NCI-H2227 treated with DMSO at 0.1 percent for 48 hours (cell line): ENCODE measurements around the gene NKG7.

Experiments used
- DNase-seq: peaks from one replicate; lab custom pipeline; 2025; lab: John Stamatoyannopoulos, UW

NKG7 gene

DNA sequence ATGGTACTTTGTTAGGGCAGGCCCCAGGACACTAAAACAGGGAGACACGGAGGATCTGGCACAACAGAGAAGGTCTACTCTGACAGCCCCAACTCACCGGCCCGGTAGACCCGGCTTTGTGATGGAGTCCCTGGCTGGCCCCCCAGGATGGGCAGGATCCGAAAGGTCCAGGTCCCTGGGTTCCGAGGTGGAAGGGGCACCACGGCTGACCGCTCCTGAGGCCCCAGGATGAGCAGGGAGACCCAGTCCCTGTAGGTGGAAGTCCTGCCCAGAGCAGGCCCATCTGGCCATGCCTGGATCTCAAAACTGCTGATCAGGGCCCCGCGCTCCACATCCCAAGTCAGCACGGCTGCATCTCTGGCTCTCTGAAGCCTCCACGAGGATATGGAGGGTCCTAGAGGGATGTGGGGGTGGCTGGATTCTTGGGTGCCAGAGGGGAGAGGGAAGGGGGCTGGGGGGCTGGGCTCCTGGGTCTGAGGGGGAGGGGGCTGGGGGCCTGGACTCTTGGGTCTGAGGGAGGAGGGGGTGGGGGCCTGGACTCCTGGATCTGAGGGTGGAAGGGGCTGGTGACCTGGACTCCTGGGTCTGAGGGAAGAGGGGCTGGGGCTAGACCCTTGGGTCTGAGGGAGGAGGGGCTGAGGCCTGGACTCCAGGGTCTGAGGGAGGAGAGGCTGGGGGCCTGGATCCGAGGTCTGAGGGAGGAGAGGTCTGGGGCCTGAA, 35.2 kb downstream of the NKG7 start:
- DNase-seq = no peak

DNA sequence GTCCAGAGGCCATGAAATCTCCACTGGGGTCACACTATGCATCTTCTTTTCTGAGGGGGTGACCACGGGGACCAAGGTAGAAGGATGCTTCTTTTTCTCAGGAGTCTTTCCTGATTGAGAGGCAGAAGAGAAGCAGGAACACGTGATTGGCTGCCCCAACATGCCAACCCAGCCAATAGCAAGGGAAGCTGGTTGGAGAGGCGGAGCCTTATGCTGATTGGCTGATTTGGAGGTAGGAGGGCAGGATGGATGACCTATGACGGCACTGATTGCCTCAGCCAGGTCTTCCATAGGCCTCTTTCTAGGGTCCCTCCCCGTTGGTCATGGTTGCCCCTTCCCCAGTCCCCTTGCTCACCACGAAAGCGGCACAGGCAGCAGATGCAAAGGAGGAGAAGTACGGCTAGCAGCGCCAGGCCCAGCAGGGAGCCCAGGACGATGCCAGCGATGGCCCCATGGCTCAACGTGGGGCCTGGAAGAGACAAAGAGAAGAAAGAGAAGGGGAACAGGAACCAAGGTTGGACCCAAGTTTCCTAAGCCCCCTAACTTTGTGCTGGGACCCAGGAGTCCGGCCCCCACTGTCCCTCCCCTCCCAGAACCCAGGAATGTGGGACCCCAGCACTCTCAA, 38.5 kb downstream of the NKG7 start:
- no peak for DNase-seq

DNA sequence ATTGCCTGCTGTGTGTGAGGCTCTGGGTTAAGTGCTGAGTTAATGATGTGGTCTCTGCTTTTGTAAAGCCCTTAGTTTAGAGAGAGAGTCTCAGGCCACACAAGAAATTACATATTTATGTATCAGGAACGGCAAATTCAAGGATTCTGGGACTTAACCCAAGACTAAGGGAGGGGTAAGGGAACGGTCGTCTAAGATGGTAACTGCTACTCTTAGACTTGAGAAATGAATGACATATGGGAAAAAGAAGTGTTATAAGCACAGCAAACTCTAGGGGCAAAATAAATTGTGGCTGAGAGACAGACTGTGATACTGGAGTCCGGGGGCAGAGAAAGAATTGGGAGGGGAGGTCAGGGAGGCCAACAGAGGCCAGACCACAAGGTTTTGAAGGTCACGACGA, 40.7 kb downstream of the NKG7 start:
- DNase-seq = no peak

DNA sequence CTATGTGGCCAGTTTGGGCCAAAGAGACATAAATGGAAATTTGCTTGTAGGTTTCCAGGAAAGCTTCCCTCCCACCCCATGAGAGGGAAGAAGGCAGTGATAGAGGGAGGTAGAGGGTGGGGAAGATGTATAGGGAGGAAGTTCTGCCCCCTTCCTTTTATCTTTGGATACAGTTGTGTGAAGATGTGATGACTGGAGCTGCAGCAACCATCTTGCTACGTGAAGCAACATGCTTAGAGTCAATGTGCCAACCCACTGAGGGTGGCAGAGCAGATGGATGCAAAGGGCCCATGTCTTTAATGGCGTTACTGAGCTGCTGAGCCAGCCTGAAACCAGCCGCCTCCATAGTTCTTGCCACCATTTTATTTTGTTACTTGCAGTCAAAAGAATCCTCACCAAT, 41.3 kb downstream of the NKG7 start:
- DNase-seq = no peak

DNA sequence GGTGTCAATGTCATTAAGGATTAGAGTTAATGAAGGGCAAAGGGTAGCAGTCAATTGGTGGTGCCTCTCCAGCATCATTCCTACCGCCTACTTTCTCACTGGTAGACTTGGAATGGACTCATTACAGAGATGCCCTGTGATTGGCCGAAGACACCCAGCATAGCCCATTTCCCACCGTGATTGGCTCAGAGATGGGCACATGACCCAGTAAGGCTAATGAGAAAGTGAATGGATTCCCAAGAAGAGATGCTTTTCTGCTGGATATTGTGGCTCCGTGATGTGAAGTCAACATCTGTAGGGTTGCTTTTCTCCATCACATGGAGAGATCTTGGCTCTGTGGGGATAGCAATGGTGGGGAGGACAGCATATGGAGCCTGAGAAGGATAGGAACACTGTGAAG, 42.1 kb downstream of the NKG7 start:
- DNase-seq = no peak

DNA sequence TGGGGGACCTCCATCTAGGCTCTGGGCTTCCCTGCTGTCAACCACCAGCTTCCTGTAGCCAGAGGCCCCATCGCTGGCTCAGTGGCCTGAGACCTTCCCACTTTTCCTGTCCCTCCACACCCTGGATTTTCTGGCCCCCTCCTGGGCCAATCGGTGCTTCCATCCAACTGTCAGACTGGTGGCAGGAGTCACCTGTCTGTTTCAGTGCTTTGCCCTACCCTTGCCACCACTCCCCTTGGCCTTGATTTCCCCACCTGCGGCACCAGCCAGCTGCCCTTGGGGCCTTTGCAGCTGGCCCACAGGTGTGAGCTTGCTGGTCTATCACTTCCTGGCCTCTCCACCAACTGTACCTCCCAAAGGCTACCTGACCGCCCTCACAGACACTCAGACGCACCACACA, 43.0 kb downstream of the NKG7 start:
- no peak for DNase-seq

DNA sequence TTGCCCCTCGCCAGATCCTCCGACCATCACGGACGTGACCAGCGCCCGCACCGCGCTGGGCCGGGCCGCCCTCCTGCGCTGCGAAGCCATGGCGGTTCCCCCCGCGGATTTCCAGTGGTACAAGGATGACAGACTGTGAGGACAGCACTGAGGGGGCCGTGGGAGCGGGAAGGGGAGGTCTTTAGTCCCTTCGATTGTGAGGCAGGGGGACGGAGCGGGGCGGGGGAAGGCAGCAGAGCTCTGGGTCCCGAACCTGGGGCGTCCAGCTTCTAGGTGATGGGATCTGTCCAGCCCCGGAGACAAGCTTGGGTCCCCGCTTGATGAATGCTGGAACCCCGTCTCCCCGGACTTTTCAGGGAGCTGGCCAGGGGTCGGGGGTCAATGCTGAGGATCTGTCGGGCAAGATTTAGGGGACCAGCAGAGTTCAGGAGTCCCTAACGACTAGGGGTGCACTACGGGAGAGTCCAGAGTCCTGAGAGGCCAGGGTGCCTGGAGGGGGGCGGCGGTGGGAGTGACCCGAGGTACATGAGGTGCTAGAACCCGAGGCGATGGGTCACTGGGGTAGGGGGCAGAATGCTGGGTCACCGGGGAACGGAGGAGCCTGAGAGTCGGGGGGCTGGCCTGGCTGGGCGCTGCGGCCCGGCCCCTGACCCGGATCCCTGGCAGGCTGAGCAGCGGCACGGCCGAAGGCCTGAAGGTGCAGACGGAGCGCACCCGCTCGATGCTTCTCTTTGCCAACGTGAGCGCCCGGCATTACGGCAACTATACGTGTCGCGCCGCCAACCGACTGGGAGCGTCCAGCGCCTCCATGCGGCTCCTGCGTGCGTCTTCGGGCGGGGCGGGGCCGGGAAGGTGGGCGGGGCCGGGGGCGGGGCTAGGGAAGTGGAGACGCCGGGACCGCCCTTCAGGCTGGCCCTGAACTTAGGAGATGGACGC, 45.1 kb downstream of the NKG7 start:
- no peak for DNase-seq

DNA sequence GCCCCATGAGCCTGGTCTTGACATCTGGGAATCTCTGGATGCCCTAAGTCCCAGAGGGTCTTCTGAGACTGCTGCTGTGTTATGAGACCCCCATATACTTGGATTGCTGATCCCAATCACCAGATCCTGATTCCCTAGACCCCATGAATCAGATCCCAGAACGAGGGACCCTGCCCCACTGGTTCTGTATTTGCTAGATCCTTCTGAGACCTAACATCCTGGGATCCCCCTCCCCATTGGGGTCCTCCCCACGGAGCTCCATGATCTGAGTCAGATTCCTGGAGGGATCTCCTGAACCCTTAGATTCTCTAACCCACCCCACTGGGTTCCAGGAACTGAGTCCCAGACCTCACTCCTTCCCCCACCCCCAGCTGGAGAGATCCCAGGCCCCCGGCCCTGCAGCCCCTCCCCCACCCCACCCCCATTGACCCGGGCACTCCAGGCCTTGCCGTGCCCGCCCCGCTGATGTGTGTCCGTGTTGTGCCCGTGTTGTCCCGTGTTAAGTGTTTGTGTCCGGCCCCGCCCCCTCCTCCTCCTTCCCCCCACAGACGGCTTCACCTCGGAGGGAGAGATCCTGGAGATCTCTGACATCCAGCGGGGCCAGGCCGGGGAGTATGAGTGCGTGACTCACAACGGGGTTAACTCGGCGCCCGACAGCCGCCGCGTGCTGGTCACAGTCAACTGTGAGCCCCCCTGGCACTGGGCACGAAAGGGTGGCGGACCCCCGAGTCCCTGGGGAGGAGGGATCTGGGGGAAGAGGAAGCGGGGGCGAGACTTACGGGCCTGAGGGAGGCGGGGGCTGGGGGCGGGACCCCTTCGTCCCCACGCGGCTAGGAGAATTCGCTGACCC, 46.0 kb downstream of the NKG7 start:
- DNase-seq = no peak

DNA sequence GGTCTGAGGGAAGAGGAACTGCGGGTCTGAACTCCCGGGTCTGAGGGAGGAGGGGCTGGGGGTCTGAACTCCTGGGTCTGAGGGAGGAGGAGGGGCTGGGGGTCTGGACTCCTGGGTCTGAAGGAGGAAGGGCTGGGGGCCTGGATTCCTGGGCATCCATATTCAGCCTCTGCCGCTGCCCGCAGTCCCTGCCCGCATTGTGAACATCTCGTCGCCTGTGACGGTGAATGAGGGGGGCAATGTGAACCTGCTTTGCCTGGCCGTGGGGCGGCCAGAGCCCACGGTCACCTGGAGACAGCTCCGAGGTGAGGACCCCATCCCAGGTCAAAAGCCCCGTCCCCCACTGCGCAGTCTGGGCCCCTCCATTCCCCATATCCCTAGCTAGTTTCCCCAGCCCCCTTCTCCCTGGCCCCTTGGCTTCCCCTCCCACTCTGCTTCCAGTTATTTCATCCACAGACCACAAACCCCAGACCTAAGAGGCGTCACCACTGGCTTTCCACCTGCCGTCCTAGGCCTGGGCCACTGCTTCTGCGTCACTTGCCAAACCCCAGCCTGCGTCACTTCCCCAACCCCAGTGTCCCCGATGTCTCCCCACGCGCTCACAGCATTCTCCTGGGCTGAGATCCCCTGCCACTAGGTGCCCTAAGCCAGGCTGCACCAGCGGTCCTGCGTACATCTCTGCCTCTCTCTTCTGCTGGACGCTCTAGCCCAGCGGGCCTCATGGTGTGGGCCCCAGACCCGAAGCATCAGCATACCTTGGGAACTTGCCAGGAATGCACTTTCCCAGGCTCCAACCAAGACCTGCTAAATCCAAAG, 47.1 kb downstream of the NKG7 start:
- no peak for DNase-seq

DNA sequence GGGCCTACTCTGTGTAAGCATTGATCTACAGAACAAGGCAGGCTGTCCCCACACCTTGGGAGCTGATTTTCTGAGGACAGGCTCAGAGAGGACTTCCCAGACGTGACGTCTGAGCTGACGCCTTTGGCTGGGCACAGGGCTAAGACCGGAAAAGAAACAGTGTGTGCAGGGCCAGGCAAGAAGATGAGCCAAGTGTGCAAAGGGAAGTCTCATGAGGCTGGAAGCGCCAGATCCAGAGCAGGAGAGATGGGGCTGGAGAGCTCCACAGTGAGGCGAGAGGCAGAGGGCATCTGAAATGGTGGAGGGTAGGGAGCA, 48.3 kb downstream of the NKG7 start:
- no peak for DNase-seq

DNA sequence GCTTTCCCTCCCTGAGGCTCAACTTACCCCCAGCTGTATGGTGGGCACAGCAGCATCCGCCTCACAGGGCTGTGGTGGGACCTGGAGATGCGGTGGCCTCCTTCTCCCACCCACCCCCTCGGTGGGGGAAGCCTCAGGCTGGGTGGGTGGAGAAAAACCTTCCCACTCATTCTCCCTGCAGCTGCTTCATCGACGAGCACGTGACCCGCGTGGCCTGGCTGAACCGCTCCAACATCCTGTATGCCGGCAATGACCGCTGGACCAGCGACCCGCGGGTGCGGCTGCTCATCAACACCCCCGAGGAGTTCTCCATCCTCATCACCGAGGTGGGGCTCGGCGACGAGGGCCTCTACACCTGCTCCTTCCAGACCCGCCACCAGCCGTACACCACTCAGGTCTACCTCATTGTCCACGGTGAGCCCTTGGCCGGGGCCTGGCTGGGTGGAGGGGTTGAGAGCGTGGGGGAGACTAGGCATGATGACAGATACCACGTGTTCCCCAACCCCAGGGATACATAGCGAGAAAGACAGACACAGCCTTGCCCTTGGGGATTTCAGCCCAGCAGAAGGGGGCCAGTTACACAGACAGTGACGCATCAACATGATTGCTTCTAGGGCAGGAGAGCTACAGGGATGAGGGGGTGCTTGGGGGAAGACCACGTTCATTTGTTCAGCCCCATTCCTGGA, 48.8 kb downstream of the NKG7 start:
- no peak for DNase-seq

DNA sequence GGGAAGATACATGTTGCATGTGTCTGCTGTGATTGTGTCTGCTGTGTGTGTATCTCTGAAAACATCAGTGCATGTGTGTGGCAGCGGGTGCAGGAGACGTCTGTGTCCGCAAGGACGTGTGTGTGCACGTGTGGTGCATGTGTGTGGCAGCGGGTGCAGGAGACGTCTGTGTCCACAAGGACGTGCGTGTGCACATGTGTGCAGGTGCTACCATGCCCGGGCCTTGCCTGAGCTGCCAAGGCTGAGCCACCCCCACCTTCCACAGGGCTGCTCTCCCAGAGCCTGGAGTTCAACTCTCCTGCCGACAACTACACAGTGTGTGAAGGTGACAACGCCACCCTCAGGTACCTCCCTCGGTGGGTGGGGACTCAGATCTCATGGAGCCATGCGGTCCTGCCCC, 50.7 kb downstream of the NKG7 start:
- DNase-seq = no peak
